ENCODE results near the gene ITSN1.
"Not testable (repeated sequence)": the region's sequence is repeated elsewhere in the genome, so short reads cannot be mapped to it uniquely, and the experiment has no call there.

ITSN1 gene

DNA sequence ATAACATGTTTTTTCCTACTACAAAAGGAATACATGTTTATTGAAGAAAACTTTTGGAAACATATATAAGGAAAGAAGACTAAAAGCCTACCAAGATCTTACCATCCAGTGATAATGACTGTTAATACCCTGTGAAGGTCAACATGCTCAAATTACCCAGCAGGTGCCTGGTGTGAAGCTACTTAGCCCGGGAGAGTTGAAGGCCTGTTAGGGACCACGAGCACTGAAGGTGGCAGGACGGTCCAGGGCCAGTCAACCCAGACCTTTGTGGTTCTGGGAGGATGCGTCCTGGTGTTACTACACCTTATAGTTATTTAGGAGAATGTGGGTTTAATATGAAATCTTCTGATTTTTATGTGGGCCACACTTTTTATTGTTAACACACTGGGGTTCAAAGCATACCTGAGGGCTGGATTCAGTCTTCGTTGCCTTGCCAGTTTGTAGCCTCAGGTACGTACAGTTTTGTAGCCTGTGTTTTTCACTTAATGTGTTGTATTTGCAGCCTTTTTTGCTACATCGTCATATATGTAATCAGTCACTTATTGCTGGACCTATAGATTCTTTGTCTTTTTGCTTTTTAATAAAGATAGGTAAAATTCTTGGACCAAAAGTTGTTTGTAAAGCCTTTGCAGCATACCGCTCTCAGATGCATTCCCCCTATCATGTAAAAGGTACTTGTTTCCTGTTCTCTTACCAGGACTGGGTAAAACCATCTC is 9.8 kb downstream of the ITSN1 start:
- no peak for DNase-seq (ENCODE audit: low read depth in 2 of 2)

- DNase-seq (ENCODE audit: low read depth in 2 of 2): no peak
Measured at GRCh38 chr21:33654412-33654811, 12.1 kb downstream of the ITSN1 start.

- no peak for DNase-seq (ENCODE audit: low read depth in 2 of 2)
Measured at GRCh38 chr21:33655588-33656221, 13.4 kb downstream of the ITSN1 start.

DNA sequence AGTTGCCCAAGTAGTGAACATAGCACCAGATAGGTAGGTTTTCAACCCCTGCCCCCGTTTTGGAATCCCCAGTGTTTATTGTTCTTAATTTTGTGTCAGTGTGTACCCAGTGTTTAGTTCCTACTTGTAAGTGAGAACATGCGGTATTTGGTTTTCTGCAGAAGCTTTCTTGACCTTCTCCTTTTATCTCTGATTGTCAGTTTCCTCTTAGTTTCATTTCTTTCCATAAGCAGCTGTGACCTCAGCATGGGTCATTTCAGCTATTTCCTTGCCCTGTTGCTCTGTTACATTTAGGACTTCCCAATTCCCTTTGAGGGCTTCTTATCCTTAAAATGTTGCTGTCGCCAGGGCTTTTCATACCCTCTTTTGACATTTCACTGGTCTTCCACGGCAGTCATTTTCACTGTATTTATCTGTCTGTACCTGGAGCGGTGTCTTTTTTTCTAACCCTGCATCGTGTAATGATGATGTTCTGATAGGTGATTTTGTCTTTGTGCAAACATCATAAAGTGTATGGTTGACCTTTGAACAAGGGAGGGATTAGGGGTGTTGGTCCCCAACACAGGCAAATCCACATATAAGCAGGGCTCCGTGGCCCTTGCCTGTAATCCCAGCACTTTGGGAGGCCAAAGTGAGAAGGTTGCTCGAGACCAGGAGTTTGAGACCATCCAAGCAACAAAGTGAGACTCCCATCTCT is 15.0 kb downstream of the ITSN1 start:
- no peak for DNase-seq (ENCODE audit: low read depth in 2 of 2)

- no peak for DNase-seq (ENCODE audit: low read depth in 2 of 2)
Measured at GRCh38 chr21:33658919-33659567, 16.7 kb downstream of the ITSN1 start.

DNA sequence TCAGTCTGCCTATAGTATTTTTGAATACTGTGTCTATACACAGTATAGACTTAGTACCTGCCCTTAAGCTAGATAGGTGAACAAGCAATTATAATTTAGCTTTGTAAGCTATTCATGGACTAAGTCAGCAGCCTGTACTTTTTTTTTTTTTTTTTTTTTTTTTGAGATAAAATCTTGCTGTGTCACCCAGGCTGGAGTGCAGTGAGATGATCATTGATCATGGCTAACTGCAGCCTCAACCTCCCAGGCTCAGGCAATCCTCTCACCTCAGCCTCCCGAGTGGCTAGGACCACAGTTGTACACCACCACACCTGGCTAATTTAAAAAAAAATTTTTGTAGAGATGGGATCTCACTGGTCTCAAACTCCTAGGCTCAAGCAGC is 17.3 kb downstream of the ITSN1 start:
- no peak for DNase-seq (ENCODE audit: low read depth in 2 of 2)

DNA sequence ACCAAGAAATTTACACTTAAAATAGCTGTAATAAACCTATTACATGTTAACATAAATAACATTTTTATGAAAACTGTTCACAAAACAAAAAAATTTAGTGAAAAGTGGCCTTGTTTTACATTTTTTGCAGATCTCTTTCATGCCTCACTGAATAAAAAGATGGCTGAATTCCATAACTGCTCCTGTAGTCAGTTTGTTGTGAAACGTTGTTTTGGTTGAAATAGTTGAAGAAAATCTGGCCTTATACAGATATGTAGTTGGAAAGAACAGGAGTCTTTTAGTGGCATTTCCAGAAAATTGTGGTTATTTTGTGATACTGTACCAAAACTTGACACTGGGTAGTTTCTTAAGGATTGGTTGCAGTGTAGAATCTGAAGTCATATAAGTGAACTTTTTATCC is 18.1 kb downstream of the ITSN1 start:
- DNase-seq (ENCODE audit: low read depth in 2 of 2): no peak

DNA sequence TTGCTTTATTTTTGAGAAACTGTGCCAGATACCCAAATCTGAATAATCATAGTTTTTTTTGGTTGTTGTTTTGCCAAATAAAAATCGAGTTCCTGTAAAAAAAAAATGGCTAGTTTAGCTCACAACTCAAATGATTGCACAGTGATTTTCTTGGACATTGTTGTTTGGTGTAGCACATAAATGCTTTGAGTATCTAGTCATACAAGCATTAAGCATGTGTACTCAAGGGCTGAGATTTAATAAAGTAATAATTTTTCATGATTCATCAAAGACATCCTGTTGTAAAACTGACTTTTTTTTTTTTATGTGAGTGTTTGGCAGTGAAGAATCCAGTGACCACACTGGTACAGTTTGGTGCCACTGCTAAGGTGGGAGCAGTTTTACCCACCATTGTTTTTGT is 18.8 kb downstream of the ITSN1 start:
- no peak for DNase-seq (ENCODE audit: low read depth in 2 of 2)

DNA sequence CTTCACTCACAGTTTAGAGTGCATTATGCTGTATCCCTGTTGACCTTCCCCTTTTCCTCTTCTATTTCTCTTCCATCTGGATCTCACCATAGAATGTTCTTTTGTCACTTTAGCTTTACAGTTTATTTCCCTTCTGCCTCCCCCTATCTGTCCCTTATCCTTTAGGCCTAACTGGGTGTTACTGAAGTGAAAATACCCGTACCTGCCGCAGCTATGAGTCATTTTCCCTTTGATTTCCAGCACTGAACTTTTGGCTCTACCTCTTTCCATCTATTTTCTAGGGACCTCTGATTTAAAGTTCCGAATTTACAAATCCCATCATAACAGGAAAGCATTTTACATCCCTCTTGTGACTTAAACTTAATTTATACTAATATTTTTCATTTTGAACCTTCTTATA is 19.7 kb downstream of the ITSN1 start:
- DNase-seq (ENCODE audit: low read depth in 2 of 2): no peak

GRCh38 chr21:33663241-33663640 is 20.9 kb downstream of the ITSN1 start:
- no peak for DNase-seq (ENCODE audit: low read depth in 2 of 2)

DNA sequence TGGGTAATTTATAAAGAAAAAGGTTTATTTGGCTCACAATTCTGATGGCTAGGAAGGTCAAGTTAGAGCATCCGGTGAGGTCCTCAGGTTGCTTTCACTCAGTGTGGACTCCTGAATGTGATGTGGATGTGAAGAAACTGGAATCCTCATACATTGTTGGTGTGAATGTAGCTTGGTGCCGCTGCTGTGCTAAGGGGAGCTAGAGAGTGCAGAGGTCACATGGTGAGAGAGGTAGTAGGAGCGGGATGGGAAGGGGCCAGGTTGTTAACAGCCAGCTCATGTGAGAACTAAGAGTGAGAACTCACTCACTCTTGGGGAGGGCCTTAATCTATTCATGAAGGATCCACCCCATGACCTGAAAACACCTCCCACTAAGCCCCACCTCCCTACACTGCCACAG is 21.8 kb downstream of the ITSN1 start:
- DNase-seq (ENCODE audit: low read depth in 2 of 2): no peak

- DNase-seq (ENCODE audit: low read depth in 2 of 2): no peak
Measured at GRCh38 chr21:33666153-33666552, 23.9 kb downstream of the ITSN1 start.

- DNase-seq (ENCODE audit: low read depth in 2 of 2): no peak
Measured at GRCh38 chr21:33667636-33668035, 25.3 kb downstream of the ITSN1 start.

- DNase-seq (ENCODE audit: low read depth in 2 of 2): no peak
Measured at GRCh38 chr21:33668180-33668579, 25.9 kb downstream of the ITSN1 start.

DNA sequence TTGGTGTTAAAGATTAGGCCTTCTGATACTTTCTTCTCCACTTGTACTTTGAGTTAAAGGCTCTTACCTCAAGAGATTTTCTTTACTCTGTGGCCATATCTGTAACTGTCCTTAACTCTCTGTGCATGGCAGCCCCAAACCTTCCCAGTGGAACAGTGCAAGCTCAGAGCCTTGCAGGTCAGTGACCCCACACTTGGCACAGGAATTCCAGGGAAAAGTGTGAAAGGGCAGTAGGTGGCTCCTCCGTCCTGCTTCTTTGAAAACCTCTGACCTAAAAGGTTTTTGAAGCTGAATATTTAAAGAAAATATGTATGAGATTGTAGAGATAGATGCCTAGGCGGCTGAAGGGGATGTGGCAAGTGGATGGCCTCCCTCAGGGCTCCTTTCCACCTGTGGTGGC is 26.3 kb downstream of the ITSN1 start:
- no peak for DNase-seq (ENCODE audit: low read depth in 2 of 2)

GRCh38 chr21:33670076-33670978 is 28.0 kb downstream of the ITSN1 start:
- no peak for DNase-seq (ENCODE audit: low read depth in 2 of 2)

- DNase-seq (ENCODE audit: low read depth in 2 of 2): no peak
Measured at GRCh38 chr21:33673473-33673872, 31.2 kb downstream of the ITSN1 start.

DNA sequence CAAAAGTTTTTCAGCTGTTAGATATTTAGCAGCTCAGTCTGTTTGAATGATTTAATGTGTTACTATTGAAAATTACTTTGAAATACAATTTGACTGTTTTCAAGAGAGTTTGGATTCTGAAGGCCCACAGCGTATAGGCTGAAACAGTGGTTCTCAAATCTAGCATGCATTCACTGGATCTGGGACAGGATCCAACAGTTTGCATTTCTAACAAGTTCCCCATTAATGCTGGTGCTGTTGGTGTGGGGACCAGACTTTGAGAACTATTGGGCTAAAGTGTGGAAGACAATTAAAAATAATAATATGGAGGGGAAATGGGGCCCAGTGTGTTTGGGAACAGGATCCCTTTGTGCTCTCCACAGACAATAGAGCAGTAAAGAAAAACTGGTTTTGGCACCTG is 31.9 kb downstream of the ITSN1 start:
- DNase-seq (ENCODE audit: low read depth in 2 of 2): no peak

- DNase-seq (ENCODE audit: low read depth in 2 of 2): not testable (repeated sequence)
Measured at GRCh38 chr21:33676666-33677065, 34.4 kb downstream of the ITSN1 start.

- DNase-seq (ENCODE audit: low read depth in 2 of 2): no peak
Measured at GRCh38 chr21:33677450-33677849, 35.1 kb downstream of the ITSN1 start.

GRCh38 chr21:33680870-33681269 is 38.6 kb downstream of the ITSN1 start:
- no peak for DNase-seq (ENCODE audit: low read depth in 2 of 2)
